ENCODE measurements around the gene BLZF1.

- TF ChIP-seq, protein P1, sequence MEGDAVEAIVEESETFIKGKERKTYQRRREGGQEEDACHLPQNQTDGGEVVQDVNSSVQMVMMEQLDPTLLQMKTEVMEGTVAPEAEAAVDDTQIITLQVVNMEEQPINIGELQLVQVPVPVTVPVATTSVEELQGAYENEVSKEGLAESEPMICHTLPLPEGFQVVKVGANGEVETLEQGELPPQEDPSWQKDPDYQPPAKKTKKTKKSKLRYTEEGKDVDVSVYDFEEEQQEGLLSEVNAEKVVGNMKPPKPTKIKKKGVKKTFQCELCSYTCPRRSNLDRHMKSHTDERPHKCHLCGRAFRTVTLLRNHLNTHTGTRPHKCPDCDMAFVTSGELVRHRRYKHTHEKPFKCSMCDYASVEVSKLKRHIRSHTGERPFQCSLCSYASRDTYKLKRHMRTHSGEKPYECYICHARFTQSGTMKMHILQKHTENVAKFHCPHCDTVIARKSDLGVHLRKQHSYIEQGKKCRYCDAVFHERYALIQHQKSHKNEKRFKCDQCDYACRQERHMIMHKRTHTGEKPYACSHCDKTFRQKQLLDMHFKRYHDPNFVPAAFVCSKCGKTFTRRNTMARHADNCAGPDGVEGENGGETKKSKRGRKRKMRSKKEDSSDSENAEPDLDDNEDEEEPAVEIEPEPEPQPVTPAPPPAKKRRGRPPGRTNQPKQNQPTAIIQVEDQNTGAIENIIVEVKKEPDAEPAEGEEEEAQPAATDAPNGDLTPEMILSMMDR (conservative IDR thresholded peaks at IDR 0.05; ENCODE audit: low read length), result no peak
- no peak for TF ChIP-seq EZH2phosphoT487 (IDR thresholded peaks at IDR 0.05; ENCODE audit: borderline replicate concordance)
Measured at GRCh38 chr1:169392406-169392805, 24.4 kb downstream of the BLZF1 start.
